Astrocyte of the cerebellum (primary cell): ENCODE data around the gene DDX31.

ENCODE experiments used
- DNase-seq: peaks from one replicate; pipeline ENCODE4 v3.0.0-alpha.2; 2011; ENCODE audit warnings: low read depth
- H3K4me3 ChIP-seq: 2 replicates; pipeline ENCODE4 v1.5.1; 2011; ENCODE audit warnings: mild to moderate bottlenecking, low read depth, low read length, moderate library complexity
- in situ Hi-C: cut with HindIII; loops from 2 replicates; pipeline ENCODE4 v1.10.0; 2017; ENCODE audit warnings: low sequenced_read_pairs
- TF ChIP-seq, protein P1 (sequence below): IDR thresholded peaks from 2 replicates; pipeline ENCODE4 v1.5.1; 2012; ENCODE audit warnings: low read length, low read depth, moderate library complexity, mild to moderate bottlenecking; ENCODE audit errors: missing control alignments

DDX31 gene

GRCh38 chr9:132614324-132614723, 55.5 kb downstream of the DDX31 start:
- TF ChIP-seq, protein P1, sequence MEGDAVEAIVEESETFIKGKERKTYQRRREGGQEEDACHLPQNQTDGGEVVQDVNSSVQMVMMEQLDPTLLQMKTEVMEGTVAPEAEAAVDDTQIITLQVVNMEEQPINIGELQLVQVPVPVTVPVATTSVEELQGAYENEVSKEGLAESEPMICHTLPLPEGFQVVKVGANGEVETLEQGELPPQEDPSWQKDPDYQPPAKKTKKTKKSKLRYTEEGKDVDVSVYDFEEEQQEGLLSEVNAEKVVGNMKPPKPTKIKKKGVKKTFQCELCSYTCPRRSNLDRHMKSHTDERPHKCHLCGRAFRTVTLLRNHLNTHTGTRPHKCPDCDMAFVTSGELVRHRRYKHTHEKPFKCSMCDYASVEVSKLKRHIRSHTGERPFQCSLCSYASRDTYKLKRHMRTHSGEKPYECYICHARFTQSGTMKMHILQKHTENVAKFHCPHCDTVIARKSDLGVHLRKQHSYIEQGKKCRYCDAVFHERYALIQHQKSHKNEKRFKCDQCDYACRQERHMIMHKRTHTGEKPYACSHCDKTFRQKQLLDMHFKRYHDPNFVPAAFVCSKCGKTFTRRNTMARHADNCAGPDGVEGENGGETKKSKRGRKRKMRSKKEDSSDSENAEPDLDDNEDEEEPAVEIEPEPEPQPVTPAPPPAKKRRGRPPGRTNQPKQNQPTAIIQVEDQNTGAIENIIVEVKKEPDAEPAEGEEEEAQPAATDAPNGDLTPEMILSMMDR = no peak
- no peak overlapping the region for H3K4me3 ChIP-seq
- DNase-seq = no peak
- in situ Hi-C loops = no loop called here

DNA sequence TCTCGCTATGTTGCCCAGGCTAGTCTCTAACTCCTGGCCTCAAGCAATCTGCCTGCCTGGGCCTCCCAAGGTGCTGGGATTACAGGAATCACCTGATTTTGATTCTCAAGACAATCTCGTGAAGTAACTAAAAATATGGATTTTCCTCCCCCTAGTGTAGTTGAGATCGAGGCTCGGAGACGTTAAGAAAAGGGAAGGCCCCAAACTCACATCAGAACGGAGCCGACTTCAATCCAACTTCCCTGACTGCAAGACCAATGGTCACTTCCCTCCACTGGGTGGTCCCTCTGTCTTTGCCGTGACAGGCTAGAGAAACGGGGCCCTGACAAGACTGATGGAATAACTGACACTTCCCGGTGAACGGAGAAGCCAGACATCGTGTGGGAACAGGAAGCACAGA, 59.1 kb downstream of the DDX31 start:
- in situ Hi-C loops = no loop called here
- DNase-seq = no peak
- TF ChIP-seq, protein P1 = no peak
- H3K4me3 ChIP-seq = no peak overlapping the region

- in situ Hi-C loops = no loop called here
These were observed 60.0 kb downstream of the DDX31 start for GRCh38 chr9:132609829-132610228.

GRCh38 chr9:132609184-132609583, 60.6 kb downstream of the DDX31 start:
- in situ Hi-C loops = no loop called here
- TF ChIP-seq, protein P1 = no peak

More at GRCh38 chr9:132609829-132610228, 60.0 kb downstream of the DDX31 start:
- no peak overlapping the region for H3K4me3 ChIP-seq
- TF ChIP-seq, protein P1 = no peak
- peak; percentile 49 for DNase-seq

DNA sequence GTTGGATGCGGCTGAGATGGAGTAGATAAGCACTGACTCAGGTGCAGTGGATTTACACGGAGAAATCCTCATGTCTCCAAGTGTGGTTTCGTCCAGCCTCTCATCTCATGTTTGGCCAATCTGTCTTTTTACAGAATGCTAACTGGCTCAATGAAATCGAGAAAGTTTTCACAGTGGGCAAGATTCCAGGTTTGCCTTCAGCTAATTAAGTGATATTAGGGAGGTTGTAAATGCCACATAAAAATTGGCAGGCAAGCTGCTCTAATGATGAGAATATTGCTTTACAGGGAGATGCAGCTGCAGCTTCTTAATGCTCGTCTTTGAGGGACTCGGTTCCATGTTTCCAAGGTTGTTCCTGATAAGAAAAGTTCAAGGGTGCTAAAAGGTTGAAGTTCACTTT, 63.7 kb downstream of the DDX31 start:
- in situ Hi-C loops = no loop called here

More at GRCh38 chr9:132609184-132609583, 60.6 kb downstream of the DDX31 start:
- DNase-seq = no peak
- H3K4me3 ChIP-seq = no peak overlapping the region

DNA sequence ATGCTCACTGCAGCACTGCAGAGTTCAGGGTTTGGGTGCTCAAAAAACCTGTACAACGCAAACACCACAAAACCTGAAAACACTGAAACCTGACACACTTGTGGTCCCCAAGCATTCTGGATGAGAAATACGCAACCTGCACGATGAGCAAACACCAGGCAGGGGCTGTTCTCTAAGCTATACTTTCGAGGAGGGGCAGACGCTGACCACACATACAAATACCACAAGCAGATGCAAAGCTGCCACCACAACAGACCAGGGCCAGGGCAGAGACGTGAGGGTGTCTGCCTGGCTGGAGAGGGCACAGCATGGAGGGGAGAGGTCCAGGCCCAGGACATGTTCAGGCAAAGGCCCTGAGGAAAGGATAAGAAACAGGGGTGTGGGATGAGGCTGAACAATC, 64.4 kb downstream of the DDX31 start:
- no peak for DNase-seq
- in situ Hi-C loops = no loop called here
- TF ChIP-seq, protein P1 = no peak

More for the DNA sequence above, 63.7 kb downstream of the DDX31 start:
- H3K4me3 ChIP-seq = no peak overlapping the region
- DNase-seq = no peak
- TF ChIP-seq, protein P1 = no peak

DNA sequence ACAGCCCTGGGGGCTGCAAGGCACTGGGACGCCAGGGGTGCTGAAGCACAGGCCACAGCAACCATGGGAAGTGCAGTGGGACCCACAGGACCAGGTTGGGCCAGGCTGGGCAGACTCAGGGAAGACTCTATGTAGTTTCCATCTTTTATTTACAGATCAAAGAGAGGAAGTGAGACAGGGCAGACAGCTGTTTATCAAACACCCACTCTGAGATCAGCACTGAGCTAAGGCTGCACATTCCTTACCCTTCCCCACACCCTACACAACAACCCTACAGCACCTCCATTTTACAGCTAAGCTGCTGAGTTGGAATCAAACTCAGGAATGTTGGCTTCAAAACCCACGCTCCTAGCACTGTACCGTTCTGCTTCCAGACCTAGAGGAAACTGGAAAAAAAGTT, 67.6 kb downstream of the DDX31 start:
- in situ Hi-C loops = no loop called here
- H3K4me3 ChIP-seq = no peak overlapping the region
- no peak for DNase-seq
- TF ChIP-seq, protein P1 = no peak

More for the DNA sequence above, 64.4 kb downstream of the DDX31 start:
- H3K4me3 ChIP-seq = no peak overlapping the region
